Osteocyte (in vitro differentiated cells): ENCODE data around the gene DIAPH2. TPM values are rescaled to one million over a fixed set of nuclear protein-coding genes. Genes with fewer than 3 reads are reported as not detected.

Experiments
- DNase-seq: peaks from one replicate; pipeline ENCODE4 v3.0.0; 2021; ENCODE audit warnings: mixed read lengths; ENCODE audit not compliant: unreplicated experiment; ENCODE audit errors: extremely low spot score
- H3K27ac Mint-ChIP-seq: one replicate; pipeline ENCODE4 v1.8.0; 2021; ENCODE audit warnings: mild to moderate bottlenecking, mixed read lengths; ENCODE audit not compliant: unreplicated experiment
- H3K27me3 Mint-ChIP-seq: one replicate; pipeline ENCODE4 v1.8.0; 2021; ENCODE audit warnings: mixed read lengths; ENCODE audit not compliant: unreplicated experiment
- H3K36me3 Mint-ChIP-seq: one replicate; pipeline ENCODE4 v1.8.0; 2021; ENCODE audit warnings: mixed read lengths; ENCODE audit not compliant: unreplicated experiment
- H3K4me1 Mint-ChIP-seq: one replicate; pipeline ENCODE4 v1.8.0; 2021; ENCODE audit warnings: mixed read lengths; ENCODE audit not compliant: unreplicated experiment
- H3K4me3 Mint-ChIP-seq: one replicate; pipeline ENCODE4 v1.8.0; 2021; ENCODE audit warnings: mild to moderate bottlenecking, moderate library complexity, mixed read lengths; ENCODE audit not compliant: unreplicated experiment
- H3K9me3 Mint-ChIP-seq: one replicate; pipeline ENCODE4 v1.8.0; 2021; ENCODE audit warnings: mixed read lengths; ENCODE audit not compliant: unreplicated experiment
- total RNA-seq: library from RNA; stranded (reverse); gene quantifications from 2 replicates; pipeline ENCODE4 v1.2.1, GENCODE V29; 2021
- TF ChIP-seq, protein P1 (sequence below): fragments of 200-600 bp; sonication (generic); IDR thresholded peaks from 2 replicates; pipeline ENCODE4 v1.5.0; 2021; ENCODE audit warnings: antibody characterized with exemption, mild to moderate bottlenecking, moderate library complexity

The DIAPH2 gene
- total RNA-seq, 1 donor from 2014 or later: 9.3 TPM

DNA sequence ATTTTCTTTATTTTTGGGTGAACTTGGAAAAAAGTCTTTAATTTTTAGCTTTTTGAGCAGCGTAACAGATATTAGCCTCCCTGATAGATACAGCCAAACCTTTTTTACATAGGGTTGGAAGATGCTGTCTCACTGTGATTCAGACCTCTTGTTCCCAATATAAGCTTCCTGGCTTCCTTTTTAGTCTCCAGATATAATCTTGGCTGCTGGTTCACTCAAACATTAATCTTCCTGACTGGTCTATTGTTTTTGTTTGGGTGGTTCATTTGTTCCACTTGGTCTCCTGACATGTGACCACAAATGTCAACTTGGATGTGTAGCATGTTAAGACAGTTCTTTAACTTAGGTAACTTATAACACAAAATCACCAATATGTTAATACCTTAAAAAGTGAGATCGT lies 222.1 kb downstream of the DIAPH2 start:
- TF ChIP-seq, protein P1, sequence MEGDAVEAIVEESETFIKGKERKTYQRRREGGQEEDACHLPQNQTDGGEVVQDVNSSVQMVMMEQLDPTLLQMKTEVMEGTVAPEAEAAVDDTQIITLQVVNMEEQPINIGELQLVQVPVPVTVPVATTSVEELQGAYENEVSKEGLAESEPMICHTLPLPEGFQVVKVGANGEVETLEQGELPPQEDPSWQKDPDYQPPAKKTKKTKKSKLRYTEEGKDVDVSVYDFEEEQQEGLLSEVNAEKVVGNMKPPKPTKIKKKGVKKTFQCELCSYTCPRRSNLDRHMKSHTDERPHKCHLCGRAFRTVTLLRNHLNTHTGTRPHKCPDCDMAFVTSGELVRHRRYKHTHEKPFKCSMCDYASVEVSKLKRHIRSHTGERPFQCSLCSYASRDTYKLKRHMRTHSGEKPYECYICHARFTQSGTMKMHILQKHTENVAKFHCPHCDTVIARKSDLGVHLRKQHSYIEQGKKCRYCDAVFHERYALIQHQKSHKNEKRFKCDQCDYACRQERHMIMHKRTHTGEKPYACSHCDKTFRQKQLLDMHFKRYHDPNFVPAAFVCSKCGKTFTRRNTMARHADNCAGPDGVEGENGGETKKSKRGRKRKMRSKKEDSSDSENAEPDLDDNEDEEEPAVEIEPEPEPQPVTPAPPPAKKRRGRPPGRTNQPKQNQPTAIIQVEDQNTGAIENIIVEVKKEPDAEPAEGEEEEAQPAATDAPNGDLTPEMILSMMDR: no peak
- Mint-ChIP-seq H3K27ac (no peak overlapping the region), H3K36me3 (no peaks in the 10 kb centered on the region)

DNA sequence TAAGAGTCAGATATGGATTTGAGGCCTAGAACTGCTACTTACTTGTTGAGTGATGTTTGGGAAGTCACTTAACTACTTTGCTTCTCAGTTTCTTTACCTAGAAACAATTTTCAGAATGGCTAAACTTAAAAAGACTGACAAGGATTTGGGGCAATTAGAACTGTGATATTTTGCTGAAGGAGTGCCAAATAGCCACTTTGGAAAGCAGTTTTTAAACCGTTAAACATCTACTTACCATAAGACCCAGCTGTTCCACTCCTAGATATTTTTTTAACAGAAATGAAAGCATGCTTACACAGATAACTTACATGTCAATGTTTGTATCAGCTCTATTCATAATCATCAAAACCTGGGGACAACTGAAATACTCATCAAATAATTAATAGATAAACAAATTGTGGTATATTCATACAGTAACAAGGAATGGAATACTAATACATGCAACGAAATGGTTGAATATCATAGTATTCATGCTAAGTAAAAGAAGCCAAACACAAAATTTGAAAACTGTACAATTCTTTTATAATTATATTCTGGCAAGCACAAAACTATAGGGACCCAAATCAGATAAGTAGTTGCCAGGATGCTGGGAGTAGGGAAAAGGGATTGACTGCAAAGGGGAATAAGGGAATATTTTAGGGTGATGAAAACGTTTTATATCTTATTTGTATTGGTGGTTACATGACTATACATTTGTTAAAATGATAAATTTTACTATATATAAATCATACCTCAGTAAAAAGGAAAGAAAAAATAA lies 223.1 kb downstream of the DIAPH2 start:
- H3K36me3 Mint-ChIP-seq: no peaks in the 10 kb centered on the region
- H3K4me1 Mint-ChIP-seq: no peaks in the 10 kb centered on the region
- no peak overlapping the region for H3K27ac Mint-ChIP-seq
- H3K9me3 Mint-ChIP-seq: no peaks in the 10 kb centered on the region
- no peaks in the 10 kb centered on the region for H3K27me3 Mint-ChIP-seq
- DNase-seq: no peak
- TF ChIP-seq, protein P1: no peak
- no peak overlapping the region for H3K4me3 Mint-ChIP-seq

More for the DNA sequence above, 222.1 kb downstream of the DIAPH2 start:
- no peaks in the 10 kb centered on the region for H3K27me3 Mint-ChIP-seq
- no peak for DNase-seq
- H3K4me3 Mint-ChIP-seq: no peak overlapping the region
- H3K4me1 Mint-ChIP-seq: no peaks in the 10 kb centered on the region
- no peaks in the 10 kb centered on the region for H3K9me3 Mint-ChIP-seq

DNA sequence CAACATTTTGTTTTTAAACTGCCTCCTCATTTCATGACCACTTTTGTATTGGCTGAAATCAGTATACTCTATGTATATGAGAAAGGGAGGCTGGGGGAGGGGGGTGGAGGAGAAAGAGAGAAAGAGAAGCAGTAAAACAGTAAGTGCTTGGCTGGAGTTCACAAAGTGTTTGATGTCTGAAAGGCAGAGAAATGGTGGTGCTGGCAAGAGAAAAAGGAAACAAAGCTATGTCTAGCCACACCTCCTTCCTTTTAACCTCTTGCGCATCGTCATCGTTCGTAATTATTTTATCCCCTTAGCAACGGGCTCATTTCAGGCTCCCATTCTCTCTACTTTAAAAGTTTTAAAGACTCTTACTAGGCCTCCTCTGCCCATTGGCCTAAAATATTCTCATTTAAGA lies 224.6 kb downstream of the DIAPH2 start:
- no peaks in the 10 kb centered on the region for H3K27me3 Mint-ChIP-seq
- no peak overlapping the region for H3K4me3 Mint-ChIP-seq
- no peak for DNase-seq
- no peak overlapping the region for H3K27ac Mint-ChIP-seq
- TF ChIP-seq, protein P1: no peak
- H3K9me3 Mint-ChIP-seq: no peaks in the 10 kb centered on the region
- H3K36me3 Mint-ChIP-seq: no peaks in the 10 kb centered on the region
- H3K4me1 Mint-ChIP-seq: no peaks in the 10 kb centered on the region

DNA sequence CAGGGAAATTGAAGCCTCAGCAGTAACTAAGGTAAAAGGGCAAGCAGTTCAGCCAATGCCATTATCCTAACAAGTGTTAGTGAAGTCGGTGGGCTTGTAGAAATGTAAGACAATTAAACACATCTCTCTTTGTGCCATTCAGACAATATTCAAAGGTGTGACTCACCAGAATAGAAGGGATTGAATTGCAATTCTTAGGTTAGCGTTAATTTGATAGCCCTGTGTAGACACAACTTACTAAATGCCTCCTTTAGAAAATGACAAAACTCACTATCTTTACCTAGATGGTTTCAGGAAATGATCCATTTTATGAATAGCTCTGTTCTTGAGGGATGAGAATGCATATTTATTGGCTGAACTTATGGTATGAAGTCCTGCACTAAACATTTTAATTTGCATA lies 234.2 kb downstream of the DIAPH2 start:
- no peak overlapping the region for H3K27ac Mint-ChIP-seq
- no peak for DNase-seq
- H3K36me3 Mint-ChIP-seq: no peaks in the 10 kb centered on the region
- no peak overlapping the region for H3K4me3 Mint-ChIP-seq
- H3K4me1 Mint-ChIP-seq: no peaks in the 10 kb centered on the region
- H3K27me3 Mint-ChIP-seq: no peaks in the 10 kb centered on the region
- H3K9me3 Mint-ChIP-seq: no peaks in the 10 kb centered on the region
- TF ChIP-seq, protein P1: no peak

DNA sequence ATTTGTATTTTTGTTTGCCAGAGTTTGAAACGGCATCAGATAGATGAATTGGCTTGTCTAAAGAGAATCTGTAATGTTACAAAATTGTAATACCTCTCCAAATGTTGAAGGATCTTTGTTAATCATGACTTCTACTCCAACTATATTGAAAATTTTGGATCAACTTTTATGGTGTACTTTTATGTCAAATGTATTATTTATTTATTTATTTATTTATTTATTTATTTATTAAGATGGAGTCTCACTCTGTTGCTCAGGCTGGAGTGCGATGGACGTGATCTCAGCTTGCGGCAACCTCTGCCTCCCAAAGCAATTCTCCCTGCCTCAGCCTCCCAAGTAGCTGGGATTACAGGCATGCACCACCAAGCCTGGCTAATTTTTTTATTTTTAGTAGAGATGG lies 235.0 kb downstream of the DIAPH2 start:
- no peaks in the 10 kb centered on the region for H3K9me3 Mint-ChIP-seq
- no peak for DNase-seq
- H3K4me3 Mint-ChIP-seq: no peak overlapping the region
- H3K4me1 Mint-ChIP-seq: no peaks in the 10 kb centered on the region
- H3K27me3 Mint-ChIP-seq: no peaks in the 10 kb centered on the region
- H3K27ac Mint-ChIP-seq: no peak overlapping the region
- no peaks in the 10 kb centered on the region for H3K36me3 Mint-ChIP-seq
- TF ChIP-seq, protein P1: no peak
